Thyroid gland (tissue), 4 donors: ENCODE measurements around the gene IQGAP2. TPM values are rescaled to one million over a fixed set of nuclear protein-coding genes. Genes with fewer than 3 reads are reported as not detected.
A peak's percentile ranks its signal among the peaks of the same experiment; 100 is the strongest.

Experiments
- DNase-seq, 2 donors: peaks; one replicate each; pipeline ENCODE4 v3.0.0-alpha.2; 2019
- H3K27ac ChIP-seq, 3 donors: fragments of 200-600 bp; sonication (generic); 1 replicate in 2 of 3; 2 replicates in 1 of 3; pipeline ENCODE4 v1.5.1; 2016 to 2019; ENCODE audit warnings: mild to moderate bottlenecking in 1 of 3, moderate library complexity in 1 of 3
- H3K27me3 ChIP-seq: fragments of 200-600 bp; sonication (generic); one replicate; pipeline ENCODE4 v1.5.1; 2019
- H3K36me3 ChIP-seq, 2 donors: fragments of 200-600 bp; sonication (generic); one replicate each; pipeline ENCODE4 v1.5.1; 2016 to 2019
- H3K4me1 ChIP-seq, 2 donors: fragments of 200-600 bp; sonication (generic); one replicate each; pipeline ENCODE4 v1.5.1; 2017 to 2019
- H3K4me3 ChIP-seq, 3 donors: fragments of 200-600 bp; sonication (generic); replicated peaks in 1 of 3; 1 replicate in 2 of 3; 2 replicates in 1 of 3; pipeline ENCODE4 v1.5.1; 2016; ENCODE audit warnings: mild to moderate bottlenecking in 1 of 3
- H3K9me3 ChIP-seq: fragments of 200-600 bp; sonication (generic); one replicate; pipeline ENCODE4 v1.5.1; 2017
- POLR2A ChIP-seq, 2 donors: fragments of 450-650 bp; IDR thresholded peaks; one replicate each; pipeline ENCODE4 v1.6.1; 2017; ENCODE audit warnings: antibody characterized with exemption in 2 of 2, mild to moderate bottlenecking in 2 of 2, moderate library complexity in 1 of 2
- WGBS, 2 donors: methylation state at CpG; one replicate each; pipeline ENCODE4 v1.1.5; 2017; 5-methylcytosine and 5-hydroxymethylcytosine counted together
- intact Hi-C: fragments of 100-400 bp; cut with DNase I; formaldehyde crosslinking; loops from one replicate; pipeline ENCODE4 v1.15.1; 2023
- total RNA-seq, 4 donors: library from RNA; depleted of rRNA; stranded (reverse); fragments of >200 nt; gene quantifications; one replicate each; pipeline ENCODE4 v1.2.3, GENCODE V29; 2016
- TF ChIP-seq, protein P1 (sequence below), 6 experiments: fragments of 200-600 bp in 3 of 6; fragments of 450-650 bp in 3 of 6; sonication (generic) in 3 of 6; IDR thresholded peaks; one replicate each; pipeline ENCODE4 v1.5.1; 2016 to 2019; ENCODE audit warnings: antibody characterized with exemption in 6 of 6, mild to moderate bottlenecking in 2 of 6, inconsistent platforms in 1 of 6, moderate library complexity in 1 of 6

The IQGAP2 gene
- total RNA-seq, 4 donors from 2014 or later: 55.1 to 85.5 (median 64.0) TPM

DNA sequence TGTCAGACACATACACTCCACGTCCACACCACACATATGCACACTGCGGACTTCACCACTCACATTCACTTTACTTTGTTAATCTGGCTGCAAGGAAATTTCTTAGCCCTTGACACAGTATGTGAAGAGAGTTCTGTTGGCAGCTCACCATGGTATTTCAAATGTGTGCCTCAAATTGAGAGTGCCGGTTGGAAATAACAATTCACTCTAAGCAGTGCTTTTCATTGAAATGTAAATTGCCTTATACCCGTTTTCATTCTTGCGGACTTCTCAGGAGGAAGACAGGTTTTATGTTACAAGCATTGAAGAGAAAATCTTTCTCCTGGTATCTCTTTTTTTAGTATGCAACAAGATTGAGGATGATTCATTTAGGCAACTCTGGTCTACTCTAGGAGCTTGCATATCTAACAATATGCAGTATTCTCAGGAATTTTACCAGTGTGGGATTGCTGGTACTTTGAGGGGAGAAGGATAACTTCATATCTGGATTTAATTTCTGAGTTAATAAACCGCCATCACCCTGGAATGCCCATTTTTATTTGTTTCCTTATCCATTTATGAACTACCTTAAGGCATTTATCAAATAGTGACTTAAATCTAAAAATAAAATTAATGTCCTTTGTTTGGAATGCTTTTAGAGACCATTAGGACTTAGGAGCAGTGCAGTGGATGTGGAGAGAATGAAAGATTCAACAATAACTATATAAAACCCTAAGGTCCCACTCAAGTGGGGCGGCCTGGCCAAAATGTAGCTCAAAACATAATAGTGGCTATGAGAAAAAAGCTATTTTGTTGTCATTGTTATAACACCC lies 87.0 kb downstream of the IQGAP2 start:
- Histone ChIP-seq H3K36me3 (no peaks in the 10 kb centered on the region), H3K4me3 (no peak overlapping the region), H3K27me3 (no peaks in the 10 kb centered on the region), H3K9me3 (no peaks in the 10 kb centered on the region), H3K4me1 (peaks cover 14 to 16% of the 10 kb centered on the region in 2 donors), H3K27ac (peak overlapping the region in 1 of 3 donors; percentile 21)
- peak; percentile 15 to 26 for DNase-seq
- TF ChIP-seq, protein P1, sequence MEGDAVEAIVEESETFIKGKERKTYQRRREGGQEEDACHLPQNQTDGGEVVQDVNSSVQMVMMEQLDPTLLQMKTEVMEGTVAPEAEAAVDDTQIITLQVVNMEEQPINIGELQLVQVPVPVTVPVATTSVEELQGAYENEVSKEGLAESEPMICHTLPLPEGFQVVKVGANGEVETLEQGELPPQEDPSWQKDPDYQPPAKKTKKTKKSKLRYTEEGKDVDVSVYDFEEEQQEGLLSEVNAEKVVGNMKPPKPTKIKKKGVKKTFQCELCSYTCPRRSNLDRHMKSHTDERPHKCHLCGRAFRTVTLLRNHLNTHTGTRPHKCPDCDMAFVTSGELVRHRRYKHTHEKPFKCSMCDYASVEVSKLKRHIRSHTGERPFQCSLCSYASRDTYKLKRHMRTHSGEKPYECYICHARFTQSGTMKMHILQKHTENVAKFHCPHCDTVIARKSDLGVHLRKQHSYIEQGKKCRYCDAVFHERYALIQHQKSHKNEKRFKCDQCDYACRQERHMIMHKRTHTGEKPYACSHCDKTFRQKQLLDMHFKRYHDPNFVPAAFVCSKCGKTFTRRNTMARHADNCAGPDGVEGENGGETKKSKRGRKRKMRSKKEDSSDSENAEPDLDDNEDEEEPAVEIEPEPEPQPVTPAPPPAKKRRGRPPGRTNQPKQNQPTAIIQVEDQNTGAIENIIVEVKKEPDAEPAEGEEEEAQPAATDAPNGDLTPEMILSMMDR (IDR thresholded peaks at IDR 0.05): no peak
- no peak for TF ChIP-seq POLR2A (IDR thresholded peaks at IDR 0.05)
- intact Hi-C loops: no loop called here
- WGBS, 2 donors: 54 to 57% methylated on average over 7 of the region's 7 CpGs

DNA sequence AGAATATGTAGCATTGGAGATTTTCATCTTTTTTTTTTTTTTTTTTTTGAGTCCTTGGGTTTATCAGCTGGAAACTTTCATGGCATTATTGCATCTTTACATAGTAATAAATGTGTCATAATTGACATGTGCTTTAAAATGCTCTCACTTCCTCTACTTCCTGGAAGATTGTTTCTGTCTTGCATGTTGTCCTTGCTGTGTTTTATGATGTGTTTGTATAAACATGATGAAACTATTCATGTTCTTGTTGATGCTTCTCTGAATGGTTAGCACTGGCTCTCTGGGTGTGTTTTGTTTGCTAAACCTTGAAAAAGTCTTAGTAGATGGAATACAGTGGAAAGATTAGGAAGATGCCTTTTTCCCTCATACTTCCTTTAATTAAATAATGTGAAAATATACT lies 87.9 kb downstream of the IQGAP2 start:
- H3K27ac ChIP-seq: no peak overlapping the region
- no peaks in the 10 kb centered on the region for H3K36me3 ChIP-seq
- no peak for DNase-seq
- no peaks in the 10 kb centered on the region for H3K27me3 ChIP-seq
- H3K4me1 ChIP-seq: peaks cover 10 to 14% of the 10 kb centered on the region in 2 donors
- H3K4me3 ChIP-seq: no peak overlapping the region
- TF ChIP-seq POLR2A (IDR thresholded peaks at IDR 0.05): no peak
- TF ChIP-seq, protein P1 (IDR thresholded peaks at IDR 0.05): no peak
- intact Hi-C loops: no loop called here
- no peaks in the 10 kb centered on the region for H3K9me3 ChIP-seq

DNA sequence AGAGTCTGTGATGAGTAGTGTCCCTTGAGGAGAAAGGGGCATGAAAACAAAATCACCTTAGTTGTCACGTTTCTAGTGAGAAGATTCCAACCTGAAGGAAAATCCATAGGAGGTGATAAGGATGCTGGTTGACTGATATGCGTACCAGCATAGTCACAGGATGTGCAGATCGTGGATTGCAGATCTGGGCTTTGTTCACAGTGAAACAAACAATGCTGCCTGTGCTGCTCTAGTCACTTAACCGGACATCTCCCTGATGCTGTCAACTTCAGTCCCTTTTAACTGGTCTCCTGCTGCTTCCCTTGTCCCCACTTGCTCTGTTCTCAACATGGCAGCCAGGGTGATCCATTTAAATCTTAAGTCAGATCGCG lies 89.7 kb downstream of the IQGAP2 start:
- no peak for DNase-seq
- intact Hi-C loops: no loop called here
- H3K4me3 ChIP-seq: no peak overlapping the region
- H3K9me3 ChIP-seq: no peaks in the 10 kb centered on the region
- no peaks in the 10 kb centered on the region for H3K27me3 ChIP-seq
- 88 to 90% methylated on average over 6 of the region's 6 CpGs for WGBS, 2 donors
- TF ChIP-seq, protein P1 (IDR thresholded peaks at IDR 0.05): no peak
- no peak for TF ChIP-seq POLR2A (IDR thresholded peaks at IDR 0.05)
- H3K4me1 ChIP-seq: peaks cover 10 to 14% of the 10 kb centered on the region in 2 donors
- H3K36me3 ChIP-seq: no peaks in the 10 kb centered on the region
- no peak overlapping the region for H3K27ac ChIP-seq

DNA sequence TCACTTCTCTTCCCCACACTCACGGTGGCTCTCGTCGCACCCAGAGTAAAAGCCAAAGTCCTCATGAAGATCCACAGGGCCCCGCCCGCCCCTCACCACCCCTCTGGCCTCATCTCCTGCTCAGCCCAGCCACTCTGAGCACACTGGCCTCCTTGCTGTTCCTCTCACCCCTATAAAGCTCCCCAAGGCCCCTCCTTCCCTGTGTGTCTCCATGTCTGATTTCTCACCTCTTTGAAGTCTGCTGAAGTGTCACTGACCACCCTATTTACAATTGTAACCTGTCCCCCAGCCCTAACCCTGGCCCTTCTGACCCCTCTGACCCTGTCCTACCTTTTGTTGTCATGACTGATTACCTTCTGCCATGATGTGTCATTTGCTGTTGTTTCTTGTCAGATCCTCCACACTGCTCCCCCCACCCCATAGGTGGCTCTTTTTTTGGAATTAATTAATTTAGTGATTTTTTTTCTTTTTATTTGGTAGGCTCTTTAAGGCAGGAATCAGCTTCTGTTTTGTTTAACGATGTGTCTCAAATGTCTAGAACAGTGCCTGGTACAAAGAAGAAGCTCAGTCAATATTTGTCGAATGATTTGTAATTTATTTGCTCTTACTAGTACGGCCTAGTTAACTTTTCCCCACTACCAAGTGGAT lies 90.2 kb downstream of the IQGAP2 start:
- peaks cover 10 to 14% of the 10 kb centered on the region in 2 donors for H3K4me1 ChIP-seq
- DNase-seq: no peak
- TF ChIP-seq, protein P1 (IDR thresholded peaks at IDR 0.05): no peak
- TF ChIP-seq POLR2A (IDR thresholded peaks at IDR 0.05): no peak
- WGBS, 2 donors: 84 to 98% methylated on average over 8 of the region's 8 CpGs
- intact Hi-C loops: no loop called here
- no peaks in the 10 kb centered on the region for H3K27me3 ChIP-seq
- no peaks in the 10 kb centered on the region for H3K9me3 ChIP-seq
- no peaks in the 10 kb centered on the region for H3K36me3 ChIP-seq
- no peak overlapping the region for H3K4me3 ChIP-seq
- H3K27ac ChIP-seq: no peak overlapping the region

DNA sequence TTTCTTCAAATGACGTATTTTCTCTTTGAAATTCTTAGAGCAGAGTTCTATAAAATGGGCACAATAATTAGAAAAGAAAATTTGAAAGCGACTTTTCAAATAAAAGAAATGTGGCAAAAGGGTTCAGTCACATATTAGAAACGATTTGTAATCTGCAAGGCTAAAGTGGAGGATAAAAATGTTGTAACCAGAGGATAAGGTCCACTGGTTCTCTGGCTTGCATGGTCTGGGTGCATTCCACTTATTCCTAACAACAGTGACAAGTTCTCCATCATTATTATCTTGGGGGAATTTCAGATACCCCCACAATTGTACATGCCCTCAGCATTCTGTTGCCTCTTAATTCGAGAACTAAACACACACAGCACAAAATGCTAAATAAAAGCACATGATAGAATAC lies 91.1 kb downstream of the IQGAP2 start:
- Histone ChIP-seq H3K4me1 (peaks cover 10 to 14% of the 10 kb centered on the region in 2 donors), H3K27me3 (no peaks in the 10 kb centered on the region), H3K9me3 (no peaks in the 10 kb centered on the region), H3K27ac (no peak overlapping the region), H3K4me3 (no peak overlapping the region), H3K36me3 (no peaks in the 10 kb centered on the region)
- 80 to 81% methylated on average over 4 of the region's 4 CpGs for whole genome bisulfite sequencing, 2 donors
- intact Hi-C loops: no loop called here
- no peak for DNase-seq
- TF ChIP-seq POLR2A (IDR thresholded peaks at IDR 0.05): no peak
